A549 (cell line): ENCODE measurements around the gene FOXJ3. TPM values are rescaled to one million over a fixed set of nuclear protein-coding genes. Genes with fewer than 3 reads are reported as not detected.

Experiments used
- ATAC-seq, 2 experiments: fragments of 200-7000 bp in 1 of 2; fragments of >200 bp in 1 of 2; cut with Nextera tagmentation in 1 of 2; cut with Tn5 transposase in 1 of 2; 3 replicates each; pipeline versions ENCODE4 v1.8.0 to v1.9.1; 2018 to 2020; ENCODE audit warnings: mild to moderate bottlenecking in 1 of 2, moderate library complexity in 1 of 2
- CTCF ChIA-PET: fragments of 300-600 bp; sonication (Branson Sonifier 250); formaldehyde crosslinking; extraction: SDS; loops from one replicate; lab custom pipeline; 2021; ENCODE audit warnings: antibody characterized with exemption, inconsistent platforms; lab: Yijun Ruan, JAX
- POLR2A ChIA-PET: fragments of 350-600 bp; formaldehyde crosslinking; extraction: SDS; loops from one replicate; lab custom pipeline; 2021; ENCODE audit warnings: antibody characterized with exemption, inconsistent platforms; lab: Yijun Ruan, JAX
- DNase-seq, 2 experiments: peaks; one replicate each; pipeline versions ENCODE4 v3.0.0 to v3.0.0-alpha.2; 2011 to 2016; ENCODE audit warnings: low read depth in 1 of 2, low spot score in 1 of 2
- FAIRE-seq: peaks from 2 replicates; lab custom pipeline; 2011; peaks lifted over from hg19 to GRCh38; lab: Jason Lieb, UNC
- H3K27ac ChIP-seq, 2 experiments: fragments of >200 bp; sonication (Bioruptor Twin); formaldehyde crosslinking; 3 replicates each; pipeline ENCODE4 v1.5.1; 2016 to 2017
- H3K4me1 ChIP-seq: fragments of >200 bp; sonication (Bioruptor Twin); formaldehyde crosslinking; 3 replicates; pipeline ENCODE4 v1.6.1; 2016
- H3K4me2 ChIP-seq: fragments of >200 bp; sonication (Bioruptor Twin); formaldehyde crosslinking; 3 replicates; pipeline ENCODE4 v1.6.1; 2016
- H3K4me3 ChIP-seq: fragments of >200 bp; sonication (Bioruptor Twin); formaldehyde crosslinking; 3 replicates; pipeline ENCODE4 v1.5.1; 2016
- H3K9me3 ChIP-seq: fragments of >200 bp; sonication (Bioruptor Twin); formaldehyde crosslinking; 3 replicates; pipeline ENCODE4 v1.6.1; 2016
- CBX2 ChIP-seq: fragments of 200-600 bp; sonication (generic); IDR thresholded peaks from 2 replicates; pipeline ENCODE4 v1.6.1; 2016; ENCODE audit warnings: low read depth, mild to moderate bottlenecking, borderline replicate concordance
- CEBPB ChIP-seq, 2 experiments: fragments of >200 bp in 1 of 2; sonication (Bioruptor Twin) in 1 of 2; formaldehyde crosslinking in 1 of 2; IDR thresholded peaks; 2 replicates each; pipeline ENCODE4 v1.6.1; 2012 to 2016
- CTCF ChIP-seq: fragments of >200 bp; sonication (Bioruptor Twin); formaldehyde crosslinking; IDR thresholded peaks from 3 replicates; pipeline ENCODE4 v1.5.1; 2016
- EHF ChIP-seq: fragments of 250-450 bp; sonication (Bioruptor Pico); IDR thresholded peaks from 2 replicates; pipeline ENCODE4 v1.5.0; 2020; ENCODE audit warnings: mild to moderate bottlenecking
- ELK1 ChIP-seq: fragments of 150-350 bp; IDR thresholded peaks from 2 replicates; pipeline ENCODE4 v1.6.1; 2014; ENCODE audit warnings: low read depth, mild to moderate bottlenecking, low read length
- EP300 ChIP-seq, 2 experiments: fragments of >200 bp; sonication (Bioruptor Twin); formaldehyde crosslinking; IDR thresholded peaks; 2 replicates in 1 of 2; 3 replicates in 1 of 2; pipeline ENCODE4 v1.6.1; 2016 to 2017
- ESRRA ChIP-seq: fragments of 150-350 bp; IDR thresholded peaks from 2 replicates; pipeline ENCODE4 v1.6.1; 2014; ENCODE audit warnings: mild to moderate bottlenecking, low read length, borderline replicate concordance
- FOSL2 ChIP-seq, 2 experiments: fragments of 450-650 bp in 1 of 2; fragments of >200 bp in 1 of 2; sonication (Bioruptor Twin) in 1 of 2; formaldehyde crosslinking; IDR thresholded peaks; 2 replicates each; pipeline versions ENCODE4 v1.5.0 to v1.6.1; 2016 to 2020; ENCODE audit warnings: mild to moderate bottlenecking in 1 of 2, moderate library complexity in 1 of 2
- FOXS1 ChIP-seq: fragments of 250-450 bp; sonication (Bioruptor Pico); IDR thresholded peaks from 2 replicates; pipeline ENCODE4 v1.5.0; 2020; ENCODE audit warnings: mild to moderate bottlenecking, moderate library complexity
- HMGXB4 ChIP-seq: fragments of 250-450 bp; sonication (Bioruptor Pico); IDR thresholded peaks from 2 replicates; pipeline ENCODE4 v1.5.0; 2021; ENCODE audit warnings: mild to moderate bottlenecking, moderate library complexity, borderline replicate concordance
- HOXA7 ChIP-seq: fragments of 250-450 bp; sonication (Bioruptor Pico); IDR thresholded peaks from 2 replicates; pipeline ENCODE4 v1.5.0; 2020; ENCODE audit warnings: mild to moderate bottlenecking, moderate library complexity
- JUNB ChIP-seq: fragments of >200 bp; sonication (Bioruptor Twin); formaldehyde crosslinking; IDR thresholded peaks from 2 replicates; pipeline ENCODE4 v1.6.1; 2016
- KDM5A ChIP-seq: fragments of 200-600 bp; sonication (generic); IDR thresholded peaks from 2 replicates; pipeline ENCODE4 v1.6.1; 2016; ENCODE audit warnings: antibody characterized with exemption, mild to moderate bottlenecking
- MYC ChIP-seq: IDR thresholded peaks from 2 replicates; pipeline ENCODE4 v1.6.1; 2012; ENCODE audit warnings: mild to moderate bottlenecking, inconsistent platforms, low read length, improper control_type of control experiment, borderline replicate concordance
- PHF8 ChIP-seq: fragments of 200-600 bp; sonication (generic); IDR thresholded peaks from 2 replicates; pipeline ENCODE4 v1.6.1; 2016; ENCODE audit warnings: low read depth, mild to moderate bottlenecking, antibody characterized with exemption, moderate library complexity, borderline replicate concordance
- RARB ChIP-seq: fragments of 250-450 bp; sonication (Bioruptor Pico); IDR thresholded peaks from 2 replicates; pipeline ENCODE4 v1.8.0; 2021; ENCODE audit warnings: mild to moderate bottlenecking, moderate library complexity
- REST ChIP-seq: fragments of 200-600 bp; sonication (generic); IDR thresholded peaks from 2 replicates; pipeline ENCODE4 v1.6.1; 2016; ENCODE audit warnings: antibody characterized with exemption, mild to moderate bottlenecking, moderate library complexity
- RFX5 ChIP-seq: fragments of 450-650 bp; IDR thresholded peaks from 2 replicates; pipeline ENCODE4 v1.7.1; 2014; ENCODE audit warnings: antibody characterized with exemption, mild to moderate bottlenecking, moderate library complexity
- SMC3 ChIP-seq: fragments of >200 bp; sonication (Bioruptor Twin); formaldehyde crosslinking; IDR thresholded peaks from 3 replicates; pipeline ENCODE4 v1.6.1; 2018; ENCODE audit warnings: inconsistent platforms
- SREBF2 ChIP-seq: fragments of 450-650 bp; IDR thresholded peaks from 2 replicates; pipeline ENCODE4 v1.6.1; 2014; ENCODE audit warnings: mild to moderate bottlenecking, moderate library complexity
- TFCP2L1 ChIP-seq: fragments of 250-450 bp; sonication (Bioruptor Pico); IDR thresholded peaks from 2 replicates; pipeline ENCODE4 v1.5.0; 2021; ENCODE audit warnings: mild to moderate bottlenecking
- ZC3H11A ChIP-seq: fragments of 450-650 bp; IDR thresholded peaks from 2 replicates; pipeline ENCODE4 v1.6.1; 2014; ENCODE audit warnings: antibody characterized with exemption, mild to moderate bottlenecking
- WGBS: methylation state at CpG from one replicate; pipeline ENCODE4 v1.1.6; 2017; ENCODE audit errors: missing lambda C conversion rate; 5-methylcytosine and 5-hydroxymethylcytosine counted together
- polyA plus RNA-seq, 4 experiments: library from polyadenylated mRNA; depleted of rRNA in 3 of 4; stranded (reverse); fragments of >200 nt; fragmentation: RNase III in 1 of 4; extraction: RNeasy Plus Mini Kit Qiagen cat#74134 plus additional on column Dnase treatment in 1 of 4; gene quantifications; 2 replicates in 3 of 4; 3 replicates in 1 of 4; pipeline ENCODE4 v1.2.3, GENCODE V29; 2011 to 2017

The FOXJ3 gene
- polyA plus RNA-seq, 2 of the 4 experiments (the other 2 are of a cell fraction): 16.8 to 45.0 TPM

GRCh38 chr1:42333662-42334239 is 1.3 kb downstream of the FOXJ3 start:
- H3K9me3 ChIP-seq: no peaks in the 10 kb centered on the region
- no peak for FAIRE-seq
- ATAC-seq: no peak
- H3K4me1 ChIP-seq: peaks cover 34% of the 10 kb centered on the region
- 18% methylated on average over 6 of the region's 6 CpGs for WGBS
- DNase-seq: no peak
- peak overlapping the region; percentile 96 for H3K4me3 ChIP-seq
- H3K4me2 ChIP-seq: peak overlapping the region; percentile 87
- ChIA-PET CTCF (interaction anchor here (1.2 to 1.8 kb wide), 2 partner anchors 52 to 160 kb away, joined by 4 to 10 read pairs; no protein-coding TSS in a partner anchor), POLR2A (interaction anchor here (0.5 kb wide), 2 partner anchors 13 to 54 kb away, joined by 3 to 4 read pairs; no protein-coding TSS in a partner anchor)
- peak overlapping the region; percentile 99 to 100 for H3K27ac ChIP-seq
- no peak for TF ChIP-seq ZC3H11A
- TF ChIP-seq FOSL2 (IDR thresholded peaks at IDR 0.05): no peak
- TF ChIP-seq FOSL2 (CRISPR knock-in tag; IDR thresholded peaks at IDR 0.05): no peak
- TF ChIP-seq RARB (CRISPR knock-in tag): no peak
- TF ChIP-seq KDM5A: no peak
- no peak for TF ChIP-seq CEBPB (IDR thresholded peaks at IDR 0.05)
- TF ChIP-seq HOXA7: no peak
- TF ChIP-seq JUNB: no peak
- no peak for TF ChIP-seq FOXS1
- TF ChIP-seq RFX5: no peak
- no peak for TF ChIP-seq ESRRA
- no peak for TF ChIP-seq REST
- no peak for TF ChIP-seq HMGXB4 (CRISPR knock-in tag)
- TF ChIP-seq MYC: no peak
- TF ChIP-seq EHF: no peak
- TF ChIP-seq CTCF: no peak
- no peak for TF ChIP-seq PHF8
- no peak for TF ChIP-seq SMC3
- TF ChIP-seq TFCP2L1 (CRISPR knock-in tag): no peak
- TF ChIP-seq SREBF2: no peak

- H3K4me1 ChIP-seq: peaks cover 31% of the 10 kb centered on the region
Observed at GRCh38 chr1:42332877-42333276, 2.2 kb downstream of the FOXJ3 start.

More at GRCh38 chr1:42332877-42333276, 2.2 kb downstream of the FOXJ3 start:
- FAIRE-seq (no peak), ATAC-seq (no peak), DNase-seq (no peak)
- TF ChIP-seq CBX2 (no peak), ELK1 (no peak), EP300 (IDR thresholded peaks at IDR 0.05) (no peak)
- no peak overlapping the region for H3K27ac ChIP-seq
- H3K9me3 ChIP-seq: no peaks in the 10 kb centered on the region
- WGBS: 85% methylated on average over 6 of the region's 6 CpGs
- no peak overlapping the region for H3K4me3 ChIP-seq
- peak overlapping the region; percentile 87; the same call in 2 of the 3 replicates for H3K4me2 ChIP-seq
- ChIA-PET CTCF (interaction anchor here (0.6 to 1.0 kb wide), 2 partner anchors 54 to 160 kb away, joined by 3 read pairs; no protein-coding TSS in a partner anchor), POLR2A (no interaction called here)
